GM23338 (cell line): Measurements from ENCODE around the gene SHISAL2A. TPM values are rescaled to one million over a fixed set of nuclear protein-coding genes. Genes with fewer than 3 reads are reported as not detected.

Experiments
- ATAC-seq: fragments of 200-7000 bp; cut with Tn5 transposase; 3 replicates; pipeline ENCODE4 v1.9.1; 2020
- DNase-seq: peaks from one replicate; pipeline ENCODE4 v3.0.0-alpha.2; 2015; ENCODE audit warnings: low spot score
- H2AFZ ChIP-seq: fragments of 200-600 bp; sonication (generic); 2 replicates; pipeline ENCODE4 v1.8.0; 2016; ENCODE audit warnings: antibody characterized with exemption, mild to moderate bottlenecking, moderate library complexity
- H3F3A ChIP-seq: fragments of 200-600 bp; sonication (generic); replicated peaks from 2 replicates; pipeline ENCODE4 v1.8.0; 2017; ENCODE audit warnings: antibody characterized with exemption, mixed run types, low read depth
- H3K27ac ChIP-seq: fragments of 200-600 bp; sonication (generic); 2 replicates; pipeline ENCODE4 v1.6.1; 2016; ENCODE audit warnings: low read depth
- H3K27me3 ChIP-seq: fragments of 200-600 bp; sonication (generic); 2 replicates; pipeline ENCODE4 v1.8.0; 2016; ENCODE audit warnings: mild to moderate bottlenecking, mixed run types, moderate library complexity; ENCODE audit not compliant: insufficient read depth
- H3K36me3 ChIP-seq: fragments of 200-600 bp; sonication (generic); 2 replicates; pipeline ENCODE4 v1.8.0; 2016; ENCODE audit warnings: mild to moderate bottlenecking; ENCODE audit not compliant: insufficient read depth
- H3K4me1 ChIP-seq: fragments of 200-600 bp; sonication (generic); 2 replicates; pipeline ENCODE4 v1.8.0; 2016; ENCODE audit warnings: mild to moderate bottlenecking, moderate library complexity; ENCODE audit not compliant: insufficient read depth
- H3K4me2 ChIP-seq: fragments of 200-600 bp; sonication (generic); 2 replicates; pipeline ENCODE4 v1.7.1; 2017; ENCODE audit warnings: mixed run types
- H3K4me3 ChIP-seq: fragments of 200-600 bp; sonication (generic); 2 replicates; pipeline ENCODE4 v1.6.1; 2016; ENCODE audit warnings: mixed run types
- H3K79me2 ChIP-seq: fragments of 200-600 bp; sonication (generic); replicated peaks from 2 replicates; pipeline ENCODE4 v1.8.0; 2017; ENCODE audit warnings: mild to moderate bottlenecking; ENCODE audit not compliant: insufficient read depth
- H3K9me2 ChIP-seq: fragments of 200-600 bp; sonication (generic); 2 replicates; pipeline ENCODE4 v1.8.0; 2017; ENCODE audit not compliant: insufficient read depth
- H4K20me1 ChIP-seq: fragments of 200-600 bp; sonication (generic); replicated peaks from 2 replicates; pipeline ENCODE4 v1.8.0; 2017; ENCODE audit warnings: mild to moderate bottlenecking; ENCODE audit not compliant: insufficient read depth
- H3K27ac Mint-ChIP-seq: 2 replicates; pipeline ENCODE4 v1.8.0; 2020; ENCODE audit warnings: inconsistent platforms, mild to moderate bottlenecking, moderate library complexity, mixed read lengths
- H3K27me3 Mint-ChIP-seq: 3 replicates; pipeline ENCODE4 v1.8.0; 2022; ENCODE audit warnings: low read depth, mild to moderate bottlenecking, moderate library complexity, mixed read lengths, inconsistent platforms; ENCODE audit not compliant: insufficient read depth, poor library complexity
- H3K36me3 Mint-ChIP-seq: 3 replicates; pipeline ENCODE4 v1.8.0; 2021; ENCODE audit warnings: low read depth, mild to moderate bottlenecking, inconsistent platforms, moderate library complexity, mixed read lengths
- H3K4me1 Mint-ChIP-seq: 3 replicates; pipeline ENCODE4 v1.8.0; 2020; ENCODE audit warnings: mild to moderate bottlenecking, inconsistent platforms, mixed read lengths
- H3K4me3 Mint-ChIP-seq: 3 replicates; pipeline ENCODE4 v1.8.0; 2021; ENCODE audit warnings: moderate library complexity, mild to moderate bottlenecking, inconsistent platforms, mixed read lengths
- H3K9me3 Mint-ChIP-seq: 3 replicates; pipeline ENCODE4 v1.8.0; 2020; ENCODE audit warnings: moderate library complexity, mild to moderate bottlenecking, inconsistent platforms, mixed read lengths
- CREB1 ChIP-seq: fragments of 250-450 bp; sonication (Bioruptor Pico); IDR thresholded peaks from 2 replicates; pipeline ENCODE4 v1.5.0; 2020; ENCODE audit warnings: low read depth, mild to moderate bottlenecking, moderate library complexity
- ETS1 ChIP-seq: IDR thresholded peaks from 2 replicates; pipeline ENCODE4 v1.6.1; 2016; ENCODE audit warnings: antibody characterized with exemption
- EZH2 ChIP-seq: fragments of 200-600 bp; sonication (generic); IDR thresholded peaks from one replicate; pipeline ENCODE4 v1.8.0; 2017; ENCODE audit warnings: antibody characterized with exemption, mild to moderate bottlenecking, low read depth; ENCODE audit not compliant: unreplicated experiment
- EZH2phosphoT487 ChIP-seq: fragments of 200-600 bp; sonication (generic); IDR thresholded peaks from one replicate; pipeline ENCODE4 v1.8.1; 2018; ENCODE audit warnings: antibody characterized with exemption; ENCODE audit not compliant: unreplicated experiment
- JUNB ChIP-seq: IDR thresholded peaks from one replicate; pipeline ENCODE4 v1.6.1; 2016; ENCODE audit warnings: antibody characterized with exemption; ENCODE audit not compliant: unreplicated experiment
- NANOG ChIP-seq: IDR thresholded peaks from 2 replicates; pipeline ENCODE4 v1.6.1; 2016; ENCODE audit warnings: antibody characterized with exemption, borderline replicate concordance
- POLR2AphosphoS5 ChIP-seq: IDR thresholded peaks from 2 replicates; pipeline ENCODE4 v1.6.1; 2016; ENCODE audit warnings: antibody characterized with exemption, low read depth
- ZNF114 ChIP-seq: fragments of 250-450 bp; sonication (Bioruptor Pico); IDR thresholded peaks from 2 replicates; pipeline ENCODE4 v1.5.0; 2020; ENCODE audit warnings: mild to moderate bottlenecking, moderate library complexity
- polyA plus RNA-seq: library from polyadenylated mRNA; unstranded; fragments of >200 nt; fragmentation: Nextera tagmentation; extraction: Ambion mirVana; gene quantifications from 2 replicates; pipeline ENCODE4 v1.2.1, GENCODE V29; 2016
- total RNA-seq: library from RNA; depleted of rRNA; stranded (reverse); fragments of >200 nt; shearing (Covaris generic); gene quantifications from 2 replicates; pipeline ENCODE4 v1.2.3, GENCODE V29; 2014
- TF ChIP-seq, protein P1 (sequence below): fragments of 250-450 bp; sonication (Bioruptor Pico); IDR thresholded peaks from 2 replicates; pipeline ENCODE4 v1.5.0; 2020; ENCODE audit warnings: mild to moderate bottlenecking, moderate library complexity

Gene SHISAL2A
- total and polyA plus RNA-seq, 2 experiments from 2014 or later = 0.10 to 1.2 TPM

- TF ChIP-seq, protein P1, sequence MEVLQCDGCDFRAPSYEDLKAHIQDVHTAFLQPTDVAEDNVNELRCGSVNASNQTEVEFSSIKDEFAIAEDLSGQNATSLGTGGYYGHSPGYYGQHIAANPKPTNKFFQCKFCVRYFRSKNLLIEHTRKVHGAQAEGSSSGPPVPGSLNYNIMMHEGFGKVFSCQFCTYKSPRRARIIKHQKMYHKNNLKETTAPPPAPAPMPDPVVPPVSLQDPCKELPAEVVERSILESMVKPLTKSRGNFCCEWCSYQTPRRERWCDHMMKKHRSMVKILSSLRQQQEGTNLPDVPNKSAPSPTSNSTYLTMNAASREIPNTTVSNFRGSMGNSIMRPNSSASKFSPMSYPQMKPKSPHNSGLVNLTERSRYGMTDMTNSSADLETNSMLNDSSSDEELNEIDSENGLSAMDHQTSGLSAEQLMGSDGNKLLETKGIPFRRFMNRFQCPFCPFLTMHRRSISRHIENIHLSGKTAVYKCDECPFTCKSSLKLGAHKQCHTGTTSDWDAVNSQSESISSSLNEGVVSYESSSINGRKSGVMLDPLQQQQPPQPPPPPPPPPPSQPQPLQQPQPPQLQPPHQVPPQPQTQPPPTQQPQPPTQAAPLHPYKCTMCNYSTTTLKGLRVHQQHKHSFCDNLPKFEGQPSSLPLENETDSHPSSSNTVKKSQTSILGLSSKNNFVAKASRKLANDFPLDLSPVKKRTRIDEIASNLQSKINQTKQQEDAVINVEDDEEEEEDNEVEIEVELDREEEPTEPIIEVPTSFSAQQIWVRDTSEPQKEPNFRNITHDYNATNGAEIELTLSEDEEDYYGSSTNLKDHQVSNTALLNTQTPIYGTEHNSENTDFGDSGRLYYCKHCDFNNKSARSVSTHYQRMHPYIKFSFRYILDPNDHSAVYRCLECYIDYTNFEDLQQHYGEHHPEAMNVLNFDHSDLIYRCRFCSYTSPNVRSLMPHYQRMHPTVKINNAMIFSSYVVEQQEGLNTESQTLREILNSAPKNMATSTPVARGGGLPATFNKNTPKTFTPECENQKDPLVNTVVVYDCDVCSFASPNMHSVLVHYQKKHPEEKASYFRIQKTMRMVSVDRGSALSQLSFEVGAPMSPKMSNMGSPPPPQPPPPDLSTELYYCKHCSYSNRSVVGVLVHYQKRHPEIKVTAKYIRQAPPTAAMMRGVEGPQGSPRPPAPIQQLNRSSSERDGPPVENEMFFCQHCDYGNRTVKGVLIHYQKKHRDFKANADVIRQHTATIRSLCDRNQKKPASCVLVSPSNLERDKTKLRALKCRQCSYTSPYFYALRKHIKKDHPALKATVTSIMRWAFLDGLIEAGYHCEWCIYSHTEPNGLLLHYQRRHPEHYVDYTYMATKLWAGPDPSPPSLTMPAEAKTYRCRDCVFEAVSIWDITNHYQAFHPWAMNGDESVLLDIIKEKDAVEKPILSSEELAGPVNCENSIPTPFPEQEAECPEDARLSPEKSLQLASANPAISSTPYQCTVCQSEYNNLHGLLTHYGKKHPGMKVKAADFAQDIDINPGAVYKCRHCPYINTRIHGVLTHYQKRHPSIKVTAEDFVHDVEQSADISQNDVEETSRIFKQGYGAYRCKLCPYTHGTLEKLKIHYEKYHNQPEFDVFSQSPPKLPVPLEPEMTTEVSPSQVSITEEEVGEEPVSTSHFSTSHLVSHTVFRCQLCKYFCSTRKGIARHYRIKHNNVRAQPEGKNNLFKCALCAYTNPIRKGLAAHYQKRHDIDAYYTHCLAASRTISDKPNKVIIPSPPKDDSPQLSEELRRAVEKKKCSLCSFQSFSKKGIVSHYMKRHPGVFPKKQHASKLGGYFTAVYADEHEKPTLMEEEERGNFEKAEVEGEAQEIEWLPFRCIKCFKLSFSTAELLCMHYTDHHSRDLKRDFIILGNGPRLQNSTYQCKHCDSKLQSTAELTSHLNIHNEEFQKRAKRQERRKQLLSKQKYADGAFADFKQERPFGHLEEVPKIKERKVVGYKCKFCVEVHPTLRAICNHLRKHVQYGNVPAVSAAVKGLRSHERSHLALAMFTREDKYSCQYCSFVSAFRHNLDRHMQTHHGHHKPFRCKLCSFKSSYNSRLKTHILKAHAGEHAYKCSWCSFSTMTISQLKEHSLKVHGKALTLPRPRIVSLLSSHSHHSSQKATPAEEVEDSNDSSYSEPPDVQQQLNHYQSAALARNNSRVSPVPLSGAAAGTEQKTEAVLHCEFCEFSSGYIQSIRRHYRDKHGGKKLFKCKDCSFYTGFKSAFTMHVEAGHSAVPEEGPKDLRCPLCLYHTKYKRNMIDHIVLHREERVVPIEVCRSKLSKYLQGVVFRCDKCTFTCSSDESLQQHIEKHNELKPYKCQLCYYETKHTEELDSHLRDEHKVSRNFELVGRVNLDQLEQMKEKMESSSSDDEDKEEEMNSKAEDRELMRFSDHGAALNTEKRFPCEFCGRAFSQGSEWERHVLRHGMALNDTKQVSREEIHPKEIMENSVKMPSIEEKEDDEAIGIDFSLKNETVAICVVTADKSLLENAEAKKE (CRISPR knock-in tag) = no peak
Observed at GRCh38 chr1:52686830-52687229, 53.9 kb downstream of the SHISAL2A start (continued).

GRCh38 chr1:52691821-52692220, 58.9 kb downstream of the SHISAL2A start:
- peaks cover 75% of the 10 kb centered on the region for H3K36me3 Mint-ChIP-seq
- TF ChIP-seq CREB1 (CRISPR knock-in tag) (no peak), NANOG (no peak), ETS1 (no peak), ZNF114 (no peak), JUNB (no peak), EZH2phosphoT487 (no peak), EZH2 (no peak), POLR2AphosphoS5 (no peak)
- TF ChIP-seq, protein P1 (CRISPR knock-in tag) = no peak

More at GRCh38 chr1:52691821-52692220, 58.9 kb downstream of the SHISAL2A start:
- DNase-seq = no peak
- Histone ChIP-seq H3K9me2 (no peaks in the 10 kb centered on the region), H3K4me1 (peaks cover 3% of the 10 kb centered on the region; the same call in 1 of the 2 replicates), H4K20me1 (peaks cover 32% of the 10 kb centered on the region), H3K36me3 (peaks cover 17% of the 10 kb centered on the region), H3K4me2 (no peak overlapping the region), H3K27ac (no peak overlapping the region), H2AFZ (no peak overlapping the region), H3K4me3 (no peak overlapping the region), H3K79me2 (peaks cover 49% of the 10 kb centered on the region), H3F3A (peaks cover 12% of the 10 kb centered on the region), H3K27me3 (no peaks in the 10 kb centered on the region)
- ATAC-seq = no peak
- Mint-ChIP-seq H3K4me1 (peaks cover 4% of the 10 kb centered on the region; the same call in 1 of the 3 replicates), H3K9me3 (no peaks in the 10 kb centered on the region), H3K27me3 (peaks cover 3% of the 10 kb centered on the region), H3K4me3 (no peak overlapping the region), H3K27ac (no peak overlapping the region)
